Measurements from ENCODE around the gene LYSMD2. TPM values are rescaled to one million over a fixed set of nuclear protein-coding genes. Genes with fewer than 3 reads are reported as not detected.

Gene LYSMD2
- total RNA-seq, 4 donors from 2014 or later, result 8.9 to 21.5 (median 15.9) TPM

DNA sequence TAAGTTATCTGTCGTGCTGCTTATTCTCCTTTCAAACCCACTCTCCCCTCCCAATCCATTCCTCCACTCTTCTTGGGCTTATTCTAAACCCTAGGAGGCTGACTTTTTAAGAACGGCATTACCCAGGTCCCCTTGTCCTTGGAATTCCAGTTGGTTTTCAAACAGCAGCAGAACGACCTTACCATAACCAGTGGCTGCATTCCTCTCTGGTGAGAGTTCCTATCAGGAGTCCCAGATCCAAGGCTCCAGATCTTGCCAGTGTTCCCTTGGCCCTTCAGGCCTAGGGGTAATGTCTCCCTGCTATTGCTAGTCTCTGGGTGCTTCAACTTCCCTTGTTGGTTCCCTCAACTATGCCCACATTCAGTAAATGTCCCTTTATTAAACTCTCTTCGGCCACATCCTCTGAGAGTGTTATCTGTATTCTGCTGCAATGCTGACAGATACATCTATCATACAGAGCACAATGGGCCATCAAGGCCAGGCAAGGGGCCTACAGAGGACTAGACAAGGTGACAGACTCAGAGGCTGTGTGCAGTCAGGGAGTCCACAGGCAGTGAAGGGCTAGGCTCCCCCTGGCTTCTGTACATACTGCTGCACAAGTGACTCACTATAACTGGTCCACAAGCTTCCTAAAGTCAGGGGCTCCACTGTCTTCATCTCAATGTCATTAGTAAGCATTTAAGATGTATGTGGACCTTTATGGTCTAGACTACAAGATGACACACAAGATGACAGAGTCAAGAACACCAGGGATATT is 10.1 kb downstream of the LYSMD2 start:
- TF ChIP-seq, protein P1, sequence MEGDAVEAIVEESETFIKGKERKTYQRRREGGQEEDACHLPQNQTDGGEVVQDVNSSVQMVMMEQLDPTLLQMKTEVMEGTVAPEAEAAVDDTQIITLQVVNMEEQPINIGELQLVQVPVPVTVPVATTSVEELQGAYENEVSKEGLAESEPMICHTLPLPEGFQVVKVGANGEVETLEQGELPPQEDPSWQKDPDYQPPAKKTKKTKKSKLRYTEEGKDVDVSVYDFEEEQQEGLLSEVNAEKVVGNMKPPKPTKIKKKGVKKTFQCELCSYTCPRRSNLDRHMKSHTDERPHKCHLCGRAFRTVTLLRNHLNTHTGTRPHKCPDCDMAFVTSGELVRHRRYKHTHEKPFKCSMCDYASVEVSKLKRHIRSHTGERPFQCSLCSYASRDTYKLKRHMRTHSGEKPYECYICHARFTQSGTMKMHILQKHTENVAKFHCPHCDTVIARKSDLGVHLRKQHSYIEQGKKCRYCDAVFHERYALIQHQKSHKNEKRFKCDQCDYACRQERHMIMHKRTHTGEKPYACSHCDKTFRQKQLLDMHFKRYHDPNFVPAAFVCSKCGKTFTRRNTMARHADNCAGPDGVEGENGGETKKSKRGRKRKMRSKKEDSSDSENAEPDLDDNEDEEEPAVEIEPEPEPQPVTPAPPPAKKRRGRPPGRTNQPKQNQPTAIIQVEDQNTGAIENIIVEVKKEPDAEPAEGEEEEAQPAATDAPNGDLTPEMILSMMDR (IDR thresholded peaks at IDR 0.05), result no peak
- DNase-seq (ENCODE audit: low spot score), result no peak
- no peak for ATAC-seq (ENCODE audit: low FRiP score)

DNA sequence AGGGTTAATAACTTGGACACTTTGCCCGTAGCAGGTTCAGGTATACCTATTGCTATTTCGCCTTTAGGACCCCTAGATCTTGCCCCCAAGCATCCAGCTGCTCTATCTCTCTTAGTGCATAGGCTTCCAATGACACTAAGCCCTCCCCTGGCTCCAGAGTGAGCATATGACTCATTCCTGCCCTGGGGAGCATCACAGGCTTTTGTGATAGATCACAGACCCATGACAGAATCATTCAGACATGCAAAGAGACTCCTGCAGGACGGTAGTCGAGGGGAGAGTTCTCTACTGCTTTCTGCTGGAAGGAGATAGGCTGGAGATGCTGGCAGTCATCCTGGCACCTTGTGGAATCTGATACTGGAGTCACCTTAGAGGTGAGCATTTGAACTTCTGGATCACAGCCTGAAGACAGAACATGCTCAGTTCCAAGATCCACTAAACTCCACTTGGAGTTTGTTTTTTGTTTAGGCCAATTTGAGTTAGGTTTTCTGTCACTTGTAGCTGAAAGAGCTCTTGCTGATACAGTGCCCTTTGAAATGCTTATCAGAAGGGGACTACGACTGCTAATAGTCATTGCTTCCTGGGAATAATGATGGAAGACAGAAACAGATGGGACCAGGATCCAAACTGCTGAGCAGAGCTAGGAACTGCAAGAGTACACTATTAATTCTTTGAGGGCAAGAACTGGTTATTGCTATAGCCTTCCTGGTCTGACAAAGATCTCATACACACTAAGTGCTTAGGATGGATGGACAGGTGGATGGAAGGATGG is 11.0 kb downstream of the LYSMD2 start:
- peak; percentile 37 for DNase-seq (ENCODE audit: low spot score)
- ATAC-seq (ENCODE audit: low FRiP score), result peak; percentile 93
- TF ChIP-seq, protein P1 (IDR thresholded peaks at IDR 0.05), result no peak

- TF ChIP-seq, protein P1 (IDR thresholded peaks at IDR 0.05), result no peak
- no peak for DNase-seq (ENCODE audit: low spot score)
Observed at GRCh38 chr15:51724673-51725072, 12.8 kb downstream of the LYSMD2 start.

GRCh38 chr15:51724199-51724598 is 13.3 kb downstream of the LYSMD2 start:
- ATAC-seq (ENCODE audit: low FRiP score) (no peak), DNase-seq (ENCODE audit: low spot score) (no peak)
- TF ChIP-seq, protein P1 (IDR thresholded peaks at IDR 0.05), result no peak

More at GRCh38 chr15:51724673-51725072, 12.8 kb downstream of the LYSMD2 start:
- no peak for ATAC-seq (ENCODE audit: low FRiP score)

DNA sequence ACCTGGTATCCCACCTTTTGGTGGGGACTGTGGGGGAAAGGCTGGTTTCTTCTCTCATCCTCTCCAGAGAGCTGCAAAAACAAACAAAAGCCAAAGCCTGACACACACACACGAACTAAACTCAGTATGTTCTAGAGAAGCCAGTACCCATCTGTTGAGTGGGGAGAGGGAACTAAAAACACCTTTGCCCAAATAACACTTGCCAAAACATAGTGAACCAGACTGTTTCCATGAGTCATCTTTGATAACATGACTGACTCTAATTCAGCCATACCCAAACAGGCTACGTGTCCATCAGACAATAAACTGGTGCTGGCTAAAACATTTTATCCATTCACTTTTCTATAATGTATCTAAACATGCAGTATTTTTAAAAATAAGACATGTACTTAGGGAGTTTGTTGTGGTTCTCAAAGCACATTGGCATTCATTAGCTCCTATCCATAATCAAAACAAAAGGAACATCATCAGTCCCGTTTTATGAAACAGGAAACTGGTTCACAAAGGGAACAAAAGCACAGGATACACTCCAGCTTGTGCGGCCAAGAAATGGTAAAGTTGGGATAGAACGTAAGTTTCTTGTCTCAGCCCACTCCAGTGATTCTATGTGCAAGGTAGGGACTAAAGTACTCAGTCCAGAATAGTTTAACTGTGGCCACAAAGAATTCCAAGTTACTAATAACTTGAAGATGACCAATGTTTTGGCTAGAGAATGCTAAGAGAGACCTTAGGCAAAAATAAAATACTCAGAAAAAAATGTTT is 16.1 kb downstream of the LYSMD2 start:
- ATAC-seq (ENCODE audit: low FRiP score) (no peak), DNase-seq (ENCODE audit: low spot score) (no peak)

DNA sequence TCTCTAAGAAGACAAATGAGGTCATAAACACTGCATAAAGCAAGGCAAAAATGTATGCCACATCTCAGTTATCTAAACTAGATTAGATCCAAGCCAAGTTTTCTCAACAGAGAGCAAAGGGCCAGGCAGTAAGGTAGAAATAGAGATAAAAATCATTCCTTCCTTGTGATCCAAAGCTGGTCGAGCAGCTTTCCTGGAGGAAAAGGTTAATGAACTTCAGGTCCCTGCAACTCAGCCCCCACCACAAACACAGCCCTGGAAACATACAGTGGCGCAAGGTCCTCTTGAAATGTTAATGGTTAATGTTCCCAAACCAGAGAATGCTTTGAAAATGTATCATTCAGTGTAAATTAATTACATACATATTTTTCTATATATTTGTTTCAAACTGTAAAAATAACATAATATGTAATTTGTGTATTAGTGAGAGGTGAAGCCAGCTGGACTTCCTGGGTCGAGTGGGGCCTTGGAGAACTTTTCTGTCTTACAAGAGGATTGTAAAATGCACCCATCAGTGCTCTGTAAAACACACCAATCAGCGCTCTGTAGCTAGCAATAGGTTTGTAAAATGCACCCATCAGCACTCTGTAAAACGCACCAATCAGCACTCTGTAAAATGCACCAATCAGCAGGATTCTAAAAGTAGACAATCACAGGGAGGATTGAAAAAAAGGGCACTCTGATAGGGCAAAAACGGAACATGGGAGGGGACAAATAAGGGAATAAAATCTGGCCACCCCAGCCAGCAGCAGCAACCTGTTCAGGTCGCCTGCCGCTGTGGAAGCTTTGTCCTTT is 17.1 kb downstream of the LYSMD2 start:
- no peak for DNase-seq (ENCODE audit: low spot score)
- no peak for ATAC-seq (ENCODE audit: low FRiP score)
- TF ChIP-seq, protein P1 (IDR thresholded peaks at IDR 0.05), result no peak

More for the DNA sequence above, 16.1 kb downstream of the LYSMD2 start:
- TF ChIP-seq, protein P1 (IDR thresholded peaks at IDR 0.05), result no peak

All from omental fat pad (tissue), 4 donors.